MM.1S (cell line): ENCODE data around the gene DNAJC21.

Source experiments
- DNase-seq: peaks from one replicate; pipeline ENCODE4 v3.0.0-alpha.2; 2015
- H2AFZ ChIP-seq: fragments of 300-600 bp; sonication (generic); 2 replicates; pipeline ENCODE4 v1.6.0; 2016; ENCODE audit warnings: antibody characterized with exemption, low read length
- H3F3A ChIP-seq: fragments of 300-600 bp; sonication (generic); 2 replicates; pipeline ENCODE4 v1.6.1; 2016; ENCODE audit warnings: mild to moderate bottlenecking, antibody characterized with exemption, low read length, moderate library complexity, mixed read lengths; ENCODE audit not compliant: insufficient read depth
- H3K27ac ChIP-seq: fragments of 300-600 bp; sonication (generic); 2 replicates; pipeline ENCODE4 v1.5.1; 2016; ENCODE audit warnings: mild to moderate bottlenecking, low read length
- H3K27me3 ChIP-seq: fragments of 300-600 bp; sonication (generic); replicated peaks from 2 replicates; pipeline ENCODE4 v1.6.0; 2016; ENCODE audit warnings: low read length; ENCODE audit not compliant: insufficient read depth
- H3K36me3 ChIP-seq: fragments of 300-600 bp; sonication (generic); replicated peaks from 2 replicates; pipeline ENCODE4 v1.6.1; 2016; ENCODE audit warnings: mild to moderate bottlenecking, low read length, mixed read lengths; ENCODE audit not compliant: insufficient read depth
- H3K4me1 ChIP-seq: fragments of 300-600 bp; sonication (generic); 2 replicates; pipeline ENCODE4 v1.6.1; 2016; ENCODE audit warnings: low read length, mixed read lengths
- H3K4me2 ChIP-seq: fragments of 300-600 bp; sonication (generic); 2 replicates; pipeline ENCODE4 v1.6.0; 2016; ENCODE audit warnings: low read depth, low read length
- H3K4me3 ChIP-seq: fragments of 300-600 bp; sonication (generic); 2 replicates; pipeline ENCODE4 v1.5.1; 2016; ENCODE audit warnings: low read length, mixed read lengths
- H3K79me2 ChIP-seq: fragments of 300-600 bp; sonication (generic); 2 replicates; pipeline ENCODE4 v1.6.1; 2016; ENCODE audit warnings: mixed run types, low read length, mixed read lengths
- H3K9ac ChIP-seq: fragments of 300-600 bp; sonication (generic); 2 replicates; pipeline ENCODE4 v1.6.1; 2016; ENCODE audit warnings: low read length, mixed read lengths
- H3K9me2 ChIP-seq: fragments of 300-600 bp; sonication (generic); replicated peaks from 2 replicates; pipeline ENCODE4 v1.6.1; 2016; ENCODE audit warnings: mild to moderate bottlenecking, low read length, mixed read lengths; ENCODE audit not compliant: insufficient read depth
- H3K9me3 ChIP-seq: fragments of 300-600 bp; sonication (generic); replicated peaks from 2 replicates; pipeline ENCODE4 v1.6.1; 2016; ENCODE audit warnings: mild to moderate bottlenecking, low read length, mixed read lengths; ENCODE audit not compliant: insufficient read depth
- H4K20me1 ChIP-seq: fragments of 300-600 bp; sonication (generic); 2 replicates; pipeline ENCODE4 v1.6.1; 2016; ENCODE audit warnings: mild to moderate bottlenecking, low read length, moderate library complexity, mixed read lengths; ENCODE audit not compliant: insufficient read depth
- EZH2 ChIP-seq: fragments of 300-600 bp; sonication (generic); optimal IDR thresholded peaks from 2 replicates; pipeline ENCODE3; 2017; ENCODE audit warnings: low read depth, mild to moderate bottlenecking, antibody characterized with exemption, low read length, mixed read lengths
- EZH2phosphoT487 ChIP-seq: fragments of 300-600 bp; sonication (generic); IDR thresholded peaks from 2 replicates; pipeline ENCODE4 v1.6.1; 2018; ENCODE audit warnings: antibody characterized with exemption, low read length
- TF ChIP-seq, protein P1 (sequence below): fragments of 300-600 bp; sonication (generic); IDR thresholded peaks from 2 replicates; pipeline ENCODE4 v1.5.1; 2016; ENCODE audit warnings: antibody characterized with exemption, low read length, mixed read lengths

The DNAJC21 gene

DNA sequence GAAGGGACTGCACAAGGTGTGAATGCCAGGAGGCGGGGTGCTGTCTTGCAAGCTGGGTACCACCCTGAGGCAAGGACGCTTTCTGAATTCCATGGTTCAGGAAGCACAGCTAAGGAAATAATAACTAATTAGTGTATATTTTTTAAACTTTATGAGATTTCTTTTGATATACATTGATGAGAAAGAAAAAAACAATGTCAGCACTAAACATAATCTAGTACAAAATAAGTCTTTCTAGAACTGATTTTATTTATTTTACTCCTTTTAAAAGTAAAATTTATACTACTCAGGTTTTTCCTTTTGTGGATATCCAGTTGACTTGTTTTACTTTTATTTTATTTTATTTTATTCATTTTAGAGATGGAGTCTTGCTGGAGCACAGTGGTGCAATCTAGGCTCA is 3.6 kb downstream of the DNAJC21 start:
- Histone ChIP-seq H3K4me3 (no peak overlapping the region), H3K9me2 (no peaks in the 10 kb centered on the region), H3K27ac (no peak overlapping the region), H3F3A (peaks cover 10% of the 10 kb centered on the region), H3K27me3 (no peaks in the 10 kb centered on the region), H2AFZ (no peak overlapping the region), H3K9ac (no peak overlapping the region), H3K4me2 (no peak overlapping the region), H3K4me1 (peaks cover 11% of the 10 kb centered on the region), H4K20me1 (no peaks in the 10 kb centered on the region), H3K9me3 (no peaks in the 10 kb centered on the region), H3K79me2 (peaks cover 58% of the 10 kb centered on the region), H3K36me3 (0 out of 2 replicates have a peak, but pooled peaks cover 15% of the 10 kb centered on the region)
- TF ChIP-seq, protein P1, sequence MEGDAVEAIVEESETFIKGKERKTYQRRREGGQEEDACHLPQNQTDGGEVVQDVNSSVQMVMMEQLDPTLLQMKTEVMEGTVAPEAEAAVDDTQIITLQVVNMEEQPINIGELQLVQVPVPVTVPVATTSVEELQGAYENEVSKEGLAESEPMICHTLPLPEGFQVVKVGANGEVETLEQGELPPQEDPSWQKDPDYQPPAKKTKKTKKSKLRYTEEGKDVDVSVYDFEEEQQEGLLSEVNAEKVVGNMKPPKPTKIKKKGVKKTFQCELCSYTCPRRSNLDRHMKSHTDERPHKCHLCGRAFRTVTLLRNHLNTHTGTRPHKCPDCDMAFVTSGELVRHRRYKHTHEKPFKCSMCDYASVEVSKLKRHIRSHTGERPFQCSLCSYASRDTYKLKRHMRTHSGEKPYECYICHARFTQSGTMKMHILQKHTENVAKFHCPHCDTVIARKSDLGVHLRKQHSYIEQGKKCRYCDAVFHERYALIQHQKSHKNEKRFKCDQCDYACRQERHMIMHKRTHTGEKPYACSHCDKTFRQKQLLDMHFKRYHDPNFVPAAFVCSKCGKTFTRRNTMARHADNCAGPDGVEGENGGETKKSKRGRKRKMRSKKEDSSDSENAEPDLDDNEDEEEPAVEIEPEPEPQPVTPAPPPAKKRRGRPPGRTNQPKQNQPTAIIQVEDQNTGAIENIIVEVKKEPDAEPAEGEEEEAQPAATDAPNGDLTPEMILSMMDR: no peak
- DNase-seq: no peak

GRCh38 chr5:34941936-34942335 is 12.6 kb downstream of the DNAJC21 start:
- Histone ChIP-seq H3K4me3 (no peak overlapping the region), H3K79me2 (no peaks in the 10 kb centered on the region), H3K27ac (no peak overlapping the region), H3K4me1 (no peaks in the 10 kb centered on the region), H4K20me1 (no peaks in the 10 kb centered on the region), H3K9me3 (no peaks in the 10 kb centered on the region), H3F3A (no peaks in the 10 kb centered on the region), H2AFZ (no peak overlapping the region), H3K4me2 (no peak overlapping the region), H3K9ac (no peak overlapping the region), H3K9me2 (no peaks in the 10 kb centered on the region), H3K27me3 (no peaks in the 10 kb centered on the region), H3K36me3 (peaks cover 7% of the 10 kb centered on the region; the same call in 1 of the 2 replicates)
- no peak for DNase-seq
- TF ChIP-seq EZH2phosphoT487: no peak
- TF ChIP-seq, protein P1: no peak
- TF ChIP-seq EZH2: no peak

DNA sequence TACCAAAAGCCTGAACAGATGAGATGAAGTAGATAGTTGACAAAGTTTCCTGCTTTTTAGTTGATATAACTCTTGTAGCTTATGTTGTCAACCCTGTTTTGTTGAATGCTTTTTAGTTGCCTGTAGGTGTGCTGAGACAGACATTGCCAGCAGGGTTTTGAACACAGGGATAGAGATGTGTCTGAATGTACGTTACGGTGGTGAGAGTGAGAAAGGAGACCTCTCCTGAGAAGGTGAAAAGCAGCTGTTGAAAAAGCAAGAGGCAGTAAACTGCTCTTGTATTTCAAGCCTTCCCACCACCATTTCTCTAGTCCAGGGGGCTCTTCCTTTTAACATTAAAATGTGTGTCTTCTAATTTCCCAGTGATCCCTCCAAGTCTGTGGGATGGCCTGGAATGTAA is 14.7 kb downstream of the DNAJC21 start:
- no peaks in the 10 kb centered on the region for H4K20me1 ChIP-seq
- no peak overlapping the region for H3K4me2 ChIP-seq
- no peaks in the 10 kb centered on the region for H3K79me2 ChIP-seq
- H3K36me3 ChIP-seq: peaks cover 3% of the 10 kb centered on the region; the same call in 1 of the 2 replicates
- no peak overlapping the region for H3K27ac ChIP-seq
- no peaks in the 10 kb centered on the region for H3K9me3 ChIP-seq
- H2AFZ ChIP-seq: no peak overlapping the region
- DNase-seq: no peak
- no peak overlapping the region for H3K4me3 ChIP-seq
- H3K9me2 ChIP-seq: no peaks in the 10 kb centered on the region
- TF ChIP-seq, protein P1: no peak
- no peak for TF ChIP-seq EZH2phosphoT487
- TF ChIP-seq EZH2: no peak
- H3K4me1 ChIP-seq: no peaks in the 10 kb centered on the region
- no peaks in the 10 kb centered on the region for H3K27me3 ChIP-seq
- no peak overlapping the region for H3K9ac ChIP-seq
- no peaks in the 10 kb centered on the region for H3F3A ChIP-seq
